MCF 10A (cell line): Measurements from ENCODE around the gene INTS3. TPM values are rescaled to one million over a fixed set of nuclear protein-coding genes. Genes with fewer than 3 reads are reported as not detected.

ENCODE experiments used
- BruUV-seq: library from RNA; stranded (reverse); fragments of 400-500 nt; replicated peaks from 2 replicates; lab custom pipeline; 2021; lab: Mats Ljungman, UMichigan
- CTCF ChIA-PET: fragments of 300-600 bp; sonication (Branson Sonifier 250); formaldehyde crosslinking; extraction: SDS; loops from one replicate; lab custom pipeline; 2021; ENCODE audit warnings: antibody characterized with exemption, inconsistent platforms; lab: Yijun Ruan, JAX
- POLR2A ChIA-PET: fragments of 300-600, 350-650 bp; sonication (Branson Sonifier 250); formaldehyde crosslinking; extraction: SDS; loops from one replicate; lab custom pipeline; 2020; ENCODE audit warnings: antibody characterized with exemption, inconsistent platforms; lab: Yijun Ruan, JAX
- DNase-seq: peaks from one replicate; pipeline ENCODE4 v3.0.0-alpha.2; 2018; ENCODE audit not compliant: unreplicated experiment
- H3K27ac Mint-ChIP-seq: one replicate; pipeline ENCODE4 v1.8.0; 2022; ENCODE audit warnings: mild to moderate bottlenecking, low read depth, mixed read lengths; ENCODE audit not compliant: unreplicated experiment
- H3K27me3 Mint-ChIP-seq: one replicate; pipeline ENCODE4 v1.8.0; 2022; ENCODE audit warnings: mixed read lengths; ENCODE audit not compliant: insufficient read depth, unreplicated experiment
- H3K36me3 Mint-ChIP-seq: one replicate; pipeline ENCODE4 v1.8.0; 2022; ENCODE audit warnings: mild to moderate bottlenecking, moderate library complexity, mixed read lengths; ENCODE audit not compliant: insufficient read depth, unreplicated experiment
- H3K4me1 Mint-ChIP-seq: one replicate; pipeline ENCODE4 v1.8.0; 2022; ENCODE audit warnings: mixed read lengths; ENCODE audit not compliant: insufficient read depth, unreplicated experiment
- H3K4me3 Mint-ChIP-seq: one replicate; pipeline ENCODE4 v1.8.0; 2022; ENCODE audit warnings: mild to moderate bottlenecking, moderate library complexity, mixed read lengths; ENCODE audit not compliant: unreplicated experiment
- H3K9me3 Mint-ChIP-seq: one replicate; pipeline ENCODE4 v1.8.0; 2022; ENCODE audit warnings: mixed read lengths; ENCODE audit not compliant: unreplicated experiment
- intact Hi-C: fragments of 100-400 bp; cut with micrococcal nuclease; formaldehyde crosslinking; loops from 2 replicates; pipeline ENCODE4 v1.14.1; 2022
- total RNA-seq: library from RNA; stranded (reverse); gene quantifications from 2 replicates; pipeline ENCODE4 v1.2.3, GENCODE V29; 2022
- TF ChIP-seq, protein P1 (sequence below): fragments of 200-600 bp; IDR thresholded peaks from one replicate; pipeline ENCODE4 v1.8.0; 2022; ENCODE audit warnings: antibody characterized with exemption, mild to moderate bottlenecking; ENCODE audit not compliant: unreplicated experiment

Gene INTS3
- total RNA-seq, 1 experiment from 2014 or later: 68.7 TPM

DNA sequence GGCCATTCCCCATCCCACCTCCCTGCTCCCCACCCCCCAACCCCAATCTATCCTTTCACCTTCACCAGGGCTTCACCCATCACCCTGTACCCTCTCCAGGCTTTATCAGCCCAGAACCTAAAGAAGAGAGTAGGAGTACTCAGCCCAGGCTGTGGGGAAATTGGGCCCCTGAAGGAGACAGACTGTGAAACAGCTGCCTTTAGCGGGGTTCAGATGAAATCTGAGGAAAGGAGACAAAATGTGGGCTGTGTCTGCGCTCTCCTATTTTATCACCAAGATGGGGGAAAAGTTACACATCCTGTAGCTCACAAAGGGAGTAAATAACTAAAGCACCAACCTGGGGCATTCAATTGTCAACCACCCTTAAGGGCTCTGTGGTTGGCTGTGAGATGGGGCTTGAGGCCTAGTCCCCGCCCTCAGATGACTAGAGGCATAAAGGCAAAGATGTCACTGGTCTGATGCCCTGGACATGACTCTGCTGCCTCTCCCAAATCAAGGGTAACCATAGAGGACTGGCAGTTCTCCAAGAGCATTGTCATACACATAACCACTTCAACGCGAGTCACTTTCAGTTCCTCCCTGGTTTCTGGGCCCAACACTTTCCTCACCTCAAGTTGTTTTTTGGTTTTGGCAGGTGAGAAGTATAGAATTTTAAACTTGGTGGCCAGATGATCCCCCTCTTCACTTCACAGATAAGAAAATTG is 77.3 kb downstream of the INTS3 start:
- H3K4me3 Mint-ChIP-seq: peak overlapping the region; percentile 60
- DNase-seq: peak; percentile 95
- H3K4me1 Mint-ChIP-seq: peaks cover 32% of the 10 kb centered on the region
- ChIA-PET CTCF (interaction anchor here (0.6 to 2.0 kb wide), 7 partner anchors 9 to 229 kb away, joined by 3 to 8 read pairs (median 4); partner anchors contain the start of gene RAB13), POLR2A (interaction anchor here (0.6 to 4.9 kb wide), 14 partner anchors 11 to 919 kb away, joined by 3 to 24 read pairs (median 4); partner anchors contain the start of genes CREB3L4, CRTC2, GATAD2B and JTB)
- H3K36me3 Mint-ChIP-seq: peaks cover 43% of the 10 kb centered on the region
- BruUV-seq: no TSS peak
- intact Hi-C loops: no loop called here
- no peaks in the 10 kb centered on the region for H3K9me3 Mint-ChIP-seq
- no peaks in the 10 kb centered on the region for H3K27me3 Mint-ChIP-seq
- TF ChIP-seq, protein P1, sequence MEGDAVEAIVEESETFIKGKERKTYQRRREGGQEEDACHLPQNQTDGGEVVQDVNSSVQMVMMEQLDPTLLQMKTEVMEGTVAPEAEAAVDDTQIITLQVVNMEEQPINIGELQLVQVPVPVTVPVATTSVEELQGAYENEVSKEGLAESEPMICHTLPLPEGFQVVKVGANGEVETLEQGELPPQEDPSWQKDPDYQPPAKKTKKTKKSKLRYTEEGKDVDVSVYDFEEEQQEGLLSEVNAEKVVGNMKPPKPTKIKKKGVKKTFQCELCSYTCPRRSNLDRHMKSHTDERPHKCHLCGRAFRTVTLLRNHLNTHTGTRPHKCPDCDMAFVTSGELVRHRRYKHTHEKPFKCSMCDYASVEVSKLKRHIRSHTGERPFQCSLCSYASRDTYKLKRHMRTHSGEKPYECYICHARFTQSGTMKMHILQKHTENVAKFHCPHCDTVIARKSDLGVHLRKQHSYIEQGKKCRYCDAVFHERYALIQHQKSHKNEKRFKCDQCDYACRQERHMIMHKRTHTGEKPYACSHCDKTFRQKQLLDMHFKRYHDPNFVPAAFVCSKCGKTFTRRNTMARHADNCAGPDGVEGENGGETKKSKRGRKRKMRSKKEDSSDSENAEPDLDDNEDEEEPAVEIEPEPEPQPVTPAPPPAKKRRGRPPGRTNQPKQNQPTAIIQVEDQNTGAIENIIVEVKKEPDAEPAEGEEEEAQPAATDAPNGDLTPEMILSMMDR: no peak
- H3K27ac Mint-ChIP-seq: peak overlapping the region; percentile 99

DNA sequence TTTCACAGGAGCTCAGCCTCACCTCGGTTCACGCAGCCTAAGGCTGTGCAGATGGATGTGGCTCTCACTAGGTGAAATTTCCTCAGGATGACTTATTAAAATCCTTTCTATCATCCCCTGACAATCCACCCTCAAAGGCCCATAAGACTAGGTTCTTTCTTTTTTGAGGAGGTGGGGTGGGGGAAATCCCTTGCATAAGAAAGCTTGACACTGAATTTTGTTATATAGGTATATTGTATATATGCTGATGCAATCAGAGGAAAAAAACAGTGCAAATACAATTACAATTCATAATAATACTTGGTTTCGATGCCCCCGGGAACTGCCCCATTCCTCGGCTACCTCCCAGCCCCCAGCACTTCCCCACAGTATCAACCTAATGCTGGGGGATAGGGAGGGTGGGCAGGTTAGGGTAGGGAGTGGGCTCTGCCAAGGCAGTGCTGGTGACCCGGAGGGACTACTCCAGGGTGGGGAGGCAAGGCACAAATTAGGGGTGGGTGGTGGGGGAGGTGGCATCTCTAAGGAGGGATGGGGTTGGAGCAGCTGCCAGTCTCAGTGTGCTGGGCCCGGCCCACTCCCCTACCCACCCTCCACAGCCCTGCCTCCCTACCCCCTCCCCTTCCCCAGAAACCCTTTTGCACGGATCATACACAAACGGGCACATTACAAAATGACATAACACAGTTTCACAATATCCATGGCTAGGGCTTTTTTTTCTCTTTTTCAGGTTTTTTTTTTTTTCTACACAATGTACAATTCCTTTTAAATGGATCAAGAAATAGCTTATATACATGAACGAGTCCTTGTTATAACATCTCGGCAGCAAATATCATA is 78.3 kb downstream of the INTS3 start:
- ChIA-PET CTCF (interaction anchor here (0.5 to 2.0 kb wide), 12 partner anchors 9 to 965 kb away, joined by 3 to 8 read pairs (median 3); partner anchors contain the start of gene RAB13), POLR2A (interaction anchor here (0.6 to 4.9 kb wide), 8 partner anchors 10 to 188 kb away, joined by 3 to 24 read pairs (median 4); partner anchors contain the start of genes CREB3L4, GATAD2B and JTB)
- TF ChIP-seq, protein P1: no peak
- Mint-ChIP-seq H3K9me3 (no peaks in the 10 kb centered on the region), H3K36me3 (peaks cover 52% of the 10 kb centered on the region), H3K4me3 (peak overlapping the region; percentile 60), H3K27me3 (no peaks in the 10 kb centered on the region), H3K27ac (peak overlapping the region; percentile 99), H3K4me1 (peaks cover 27% of the 10 kb centered on the region)
- intact Hi-C loops: no loop called here
- no TSS peak for BruUV-seq
- no peak for DNase-seq

DNA sequence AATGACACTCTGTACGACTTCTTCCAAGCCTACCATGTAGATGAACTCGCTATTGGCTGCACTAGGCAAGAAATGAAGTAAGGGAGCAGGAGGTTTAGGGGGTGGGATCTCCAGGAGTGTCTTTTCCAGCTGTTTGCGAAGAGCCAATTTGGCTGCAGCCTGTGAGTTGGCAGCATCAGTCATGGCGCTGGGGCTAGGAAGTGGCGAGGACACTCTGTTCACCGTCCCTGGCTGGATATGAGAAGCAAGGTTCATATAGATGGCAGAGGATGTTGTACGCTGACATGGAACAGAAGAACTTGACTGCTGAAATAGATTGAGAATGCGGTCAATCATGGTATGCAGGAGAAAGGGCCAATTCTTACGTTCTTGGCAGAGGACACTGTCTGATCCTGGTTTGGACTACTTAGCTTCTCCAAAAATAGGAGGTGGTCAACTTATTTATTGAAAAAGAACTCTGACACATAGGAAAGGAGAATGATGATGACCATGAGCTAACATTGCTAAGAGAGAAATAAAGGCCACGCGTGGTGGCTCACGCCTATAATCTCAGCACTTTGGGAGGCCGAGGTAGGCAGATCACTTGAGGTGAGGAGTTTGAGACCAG is 88.5 kb downstream of the INTS3 start:
- H3K4me3 Mint-ChIP-seq: no peak overlapping the region
- intact Hi-C loops: no loop called here
- peaks cover 96% of the 10 kb centered on the region for H3K36me3 Mint-ChIP-seq
- H3K4me1 Mint-ChIP-seq: no peaks in the 10 kb centered on the region
- no peaks in the 10 kb centered on the region for H3K27me3 Mint-ChIP-seq
- no TSS peak for BruUV-seq
- H3K27ac Mint-ChIP-seq: peak overlapping the region; percentile 2
- ChIA-PET POLR2A (interaction anchor here (0.6 to 1.4 kb wide), 5 partner anchors 11 to 106 kb away, joined by 3 read pairs; partner anchors contain the start of gene GATAD2B), CTCF (interaction anchor here (0.8 to 2.8 kb wide), 10 partner anchors 8 to 321 kb away, joined by 3 to 14 read pairs (median 6); partner anchors contain the start of genes DENND4B and RAB13)
- no peak for DNase-seq
- TF ChIP-seq, protein P1: no peak
- no peaks in the 10 kb centered on the region for H3K9me3 Mint-ChIP-seq
